Measurements from ENCODE around the gene DNASE1L2.

- TF ChIP-seq CHD1 (IDR thresholded peaks at IDR 0.05; ENCODE audit: low read depth, low read length), result no peak; the same call in 1 of the 2 replicates
- no peak for TF ChIP-seq SMC3 (IDR thresholded peaks at IDR 0.05; ENCODE audit: low read depth, low read length)
These were observed 12.9 kb upstream of the DNASE1L2 start, which contains the start of gene E4F1 for GRCh38 chr16:2223221-2223941.

Measured in IMR-90 (cell line).